Body of pancreas (tissue), 4 donors: Measurements from ENCODE around the gene LPAR3.

Source experiments
- CTCF ChIP-seq, 7 experiments: fragments of 450-650 bp in 4 of 7; fragments of 200-600 bp in 3 of 7; sonication (generic) in 3 of 7; IDR thresholded peaks; one replicate each; pipeline ENCODE4 v1.5.1; 2016 to 2019; ENCODE audit warnings: antibody characterized with exemption in 7 of 7
- POLR2A ChIP-seq, 3 donors: fragments of 450-650 bp; IDR thresholded peaks; one replicate each; pipeline ENCODE4 v1.6.1; 2016; ENCODE audit warnings: antibody characterized with exemption in 3 of 3, mild to moderate bottlenecking in 2 of 3

- TF ChIP-seq CTCF (IDR thresholded peaks at IDR 0.05), result no peak
- no peak for TF ChIP-seq POLR2A (IDR thresholded peaks at IDR 0.05)
Observed at GRCh38 chr1:84825161-84825560, 67.8 kb downstream of the LPAR3 start.
